Activated naive CD4-positive, alpha-beta T cell (primary cell): ENCODE data around the gene SDK1.
"Not testable (repeated sequence)": the region's sequence is repeated elsewhere in the genome, so short reads cannot be mapped to it uniquely, and the experiment has no call there.

Source experiments
- DNase-seq, 4 experiments: peaks; one replicate each; lab custom pipeline; 2025; lab: John Stamatoyannopoulos, UW

SDK1 gene

GRCh38 chr7:3733541-3734140 lies 432.6 kb downstream of the SDK1 start:
- DNase-seq = no peak

GRCh38 chr7:3738964-3739363 lies 437.9 kb downstream of the SDK1 start:
- no peak for DNase-seq

GRCh38 chr7:3739983-3740382 lies 438.9 kb downstream of the SDK1 start:
- no peak for DNase-seq

- no peak for DNase-seq
Measured at GRCh38 chr7:3747467-3747866, 446.4 kb downstream of the SDK1 start.

GRCh38 chr7:3748389-3748788 lies 447.3 kb downstream of the SDK1 start:
- DNase-seq = no peak

GRCh38 chr7:3753868-3754267 lies 452.8 kb downstream of the SDK1 start:
- DNase-seq = no peak

- DNase-seq = no peak
Measured at GRCh38 chr7:3754493-3755341, 453.7 kb downstream of the SDK1 start.

- DNase-seq = not testable (repeated sequence)
Measured at GRCh38 chr7:3755778-3756453, 454.9 kb downstream of the SDK1 start.

GRCh38 chr7:3757059-3757458 lies 456.0 kb downstream of the SDK1 start:
- DNase-seq = no peak

GRCh38 chr7:3760651-3761050 lies 459.6 kb downstream of the SDK1 start:
- DNase-seq = no peak

GRCh38 chr7:3762146-3762831 lies 461.2 kb downstream of the SDK1 start:
- no peak for DNase-seq

- DNase-seq = no peak
Measured at GRCh38 chr7:3767917-3768777, 467.1 kb downstream of the SDK1 start.

GRCh38 chr7:3771906-3772305 lies 470.9 kb downstream of the SDK1 start:
- DNase-seq = no peak

- no peak for DNase-seq
Measured at GRCh38 chr7:3778345-3778744, 477.3 kb downstream of the SDK1 start.

GRCh38 chr7:3780016-3780415 lies 479.0 kb downstream of the SDK1 start:
- no peak for DNase-seq

GRCh38 chr7:3780525-3780924 lies 479.5 kb downstream of the SDK1 start:
- DNase-seq = no peak

- no peak for DNase-seq
Measured at GRCh38 chr7:3781607-3782006, 480.6 kb downstream of the SDK1 start.

GRCh38 chr7:3787717-3788264 lies 486.7 kb downstream of the SDK1 start:
- no peak for DNase-seq

- DNase-seq = no peak
Measured at GRCh38 chr7:3790803-3791202, 489.8 kb downstream of the SDK1 start.

GRCh38 chr7:3791327-3791726 lies 490.3 kb downstream of the SDK1 start:
- no peak for DNase-seq

- DNase-seq = no peak
Measured at GRCh38 chr7:3795141-3795540, 494.1 kb downstream of the SDK1 start.
